ENCODE results near the gene ABCF2. TPM values are rescaled to one million over a fixed set of nuclear protein-coding genes. Genes with fewer than 3 reads are reported as not detected.

ABCF2 gene
- total RNA-seq: 51.5 and 55.0 TPM in 2 replicates

GRCh38 chr7:151226875-151227782 lies at the start of gene ABCF2:
ABCF2 (minus strand) TSS chr7:151227205; CDS start chr7:151226458, 747 bp downstream.

GRCh38 chr7:151248346-151249033 lies 21.5 kb upstream of the ABCF2 start, which contains the start of gene SMARCD3:
SMARCD3 (minus strand) TSS chr7:151248694; CDS start chr7:151248562, 132 bp downstream.

GRCh38 chr7:151232091-151232916 lies 5.3 kb upstream of the ABCF2 start, which contains the start of gene CHPF2:
CHPF2 (plus strand) TSS chr7:151232483; CDS start chr7:151234012, 1,529 bp downstream.

GRCh38 chr7:151210087-151210854 lies 16.7 kb downstream of the ABCF2 start, which contains the start of gene H2BK1:
H2BK1 (minus strand) TSS chr7:151210488; CDS start chr7:151210318, 170 bp downstream.

GRCh38 chr7:151186640-151187408 lies 40.2 kb downstream of the ABCF2 start, which contains the start of gene ASB10:
ASB10 (minus strand) TSS chr7:151187250; CDS start chr7:151187130, 120 bp downstream.

GRCh38 chr7:151167197-151167961 lies 59.6 kb downstream of the ABCF2 start, which contains the start of gene GBX1:
GBX1 (minus strand) TSS chr7:151167694; CDS start chr7:151167548, 146 bp downstream.

Other genes with a start within 250 kb of the ABCF2 start
- 0.52 and 1.7 TPM in 2 replicates for gene KCNH2, start 248.9 kb downstream of the ABCF2 start, total RNA-seq
- 1.7 and 1.8 TPM in 2 replicates for gene NOS3, start 236.2 kb downstream of the ABCF2 start, total RNA-seq
- 0.32 TPM in 1 of 2 replicates, not detected in the other for gene ATG9B, start 202.7 kb downstream of the ABCF2 start, total RNA-seq
- 28.1 and 30.3 TPM in 2 replicates for gene ABCB8, start 198.8 kb downstream of the ABCF2 start, total RNA-seq
- gene ASIC3, start 178.7 kb downstream of the ABCF2 start, total RNA-seq: 0.13 and 0.32 TPM in 2 replicates
- gene CDK5, start 169.3 kb downstream of the ABCF2 start, total RNA-seq: 9.7 and 9.8 TPM in 2 replicates
- gene SLC4A2, start 167.6 kb downstream of the ABCF2 start, total RNA-seq: 40.3 and 43.1 TPM in 2 replicates
- gene FASTK, start 146.4 kb downstream of the ABCF2 start, total RNA-seq: 62.7 and 69.6 TPM in 2 replicates
- gene TMUB1, start 143.7 kb downstream of the ABCF2 start, total RNA-seq: 14.8 and 16.1 TPM in 2 replicates
- 29.6 and 31.6 TPM in 2 replicates for gene AGAP3, start 140.7 kb downstream of the ABCF2 start, total RNA-seq
- not detected in 2 replicates for gene GBX1, start 59.5 kb downstream of the ABCF2 start, total RNA-seq
- not detected in 2 replicates for gene ASB10, start 40.0 kb downstream of the ABCF2 start, total RNA-seq
- gene H2BK1, start 16.7 kb downstream of the ABCF2 start, total RNA-seq: not detected in 2 replicates
- 70.9 and 71.5 TPM in 2 replicates for gene CHPF2, start 5.3 kb upstream of the ABCF2 start, total RNA-seq
- gene SMARCD3, start 21.5 kb upstream of the ABCF2 start, total RNA-seq: 39.7 and 43.1 TPM in 2 replicates
- gene NUB1, start 114.6 kb upstream of the ABCF2 start, total RNA-seq: 55.7 and 64.4 TPM in 2 replicates
- gene WDR86, start 182.8 kb upstream of the ABCF2 start, total RNA-seq: 6.1 and 9.0 TPM in 2 replicates
- 0.76 and 0.78 TPM in 2 replicates for gene CRYGN, start 212.9 kb upstream of the ABCF2 start, total RNA-seq

All from articular chondrocyte of knee joint (primary cell).